GDM1 (cell line): ENCODE measurements around the gene LIPT2.

ENCODE experiments used
- DNase-seq: peaks from one replicate; lab custom pipeline; 2025; lab: John Stamatoyannopoulos, UW

The LIPT2 gene

DNA sequence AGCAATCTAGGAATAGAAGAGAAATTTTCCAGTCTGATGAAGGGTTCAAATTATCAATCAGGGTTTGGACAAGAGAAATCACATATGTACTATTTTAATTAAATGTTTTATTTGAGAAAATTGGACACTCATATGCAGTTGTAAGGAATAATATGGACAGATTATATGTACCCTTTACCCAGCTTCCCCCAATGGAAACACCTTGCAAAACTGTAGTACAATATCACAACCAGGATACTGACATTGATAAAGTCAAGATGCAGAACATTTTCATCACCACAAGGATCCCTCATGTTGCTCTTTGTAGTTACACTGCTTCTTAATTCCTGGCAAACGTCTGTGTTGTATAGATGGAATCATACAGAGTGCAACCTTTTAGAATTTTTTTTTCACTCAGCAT is 1.4 kb upstream of the LIPT2 start:
- no peak for DNase-seq

DNA sequence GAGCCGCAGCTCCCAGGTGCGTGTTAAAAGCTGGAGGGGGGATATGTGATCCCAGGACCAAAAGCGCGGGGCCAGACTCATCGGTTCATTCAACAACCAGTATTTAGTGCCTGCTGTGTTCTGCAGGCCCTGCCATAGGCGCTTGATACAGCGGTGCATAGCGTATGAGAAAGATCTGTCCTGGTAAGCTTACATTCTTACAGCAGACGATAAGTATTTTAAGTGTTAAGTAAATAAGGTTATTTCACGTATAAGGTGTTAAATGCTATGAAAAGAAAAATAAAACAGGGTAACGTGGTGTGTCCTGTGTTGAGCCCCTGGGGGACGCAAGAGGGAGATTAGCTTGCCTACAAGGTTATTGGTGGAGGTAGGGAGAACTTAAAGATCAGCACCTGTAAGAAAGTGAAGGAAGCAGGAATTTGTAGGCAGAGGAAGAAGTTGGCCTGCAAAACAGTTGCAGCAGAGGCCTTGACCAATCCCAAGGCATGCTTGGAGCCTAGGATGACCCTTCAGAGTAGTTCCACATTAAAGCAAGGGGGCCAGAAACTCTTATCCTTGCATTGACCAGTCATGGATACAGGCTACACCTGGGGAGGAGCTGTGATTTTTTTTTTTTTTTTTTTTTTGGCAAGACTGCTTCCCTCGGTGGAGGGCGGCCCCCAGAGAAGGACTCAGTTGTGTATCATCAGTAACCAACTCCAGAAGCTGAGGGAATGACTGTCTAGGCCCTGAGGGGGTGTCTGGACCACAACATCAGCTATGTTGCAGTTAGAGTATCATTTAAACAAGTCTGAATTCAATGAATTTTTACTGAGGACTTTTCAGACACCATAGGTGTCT is 487 bp upstream of the LIPT2 start:
- no peak for DNase-seq

DNA sequence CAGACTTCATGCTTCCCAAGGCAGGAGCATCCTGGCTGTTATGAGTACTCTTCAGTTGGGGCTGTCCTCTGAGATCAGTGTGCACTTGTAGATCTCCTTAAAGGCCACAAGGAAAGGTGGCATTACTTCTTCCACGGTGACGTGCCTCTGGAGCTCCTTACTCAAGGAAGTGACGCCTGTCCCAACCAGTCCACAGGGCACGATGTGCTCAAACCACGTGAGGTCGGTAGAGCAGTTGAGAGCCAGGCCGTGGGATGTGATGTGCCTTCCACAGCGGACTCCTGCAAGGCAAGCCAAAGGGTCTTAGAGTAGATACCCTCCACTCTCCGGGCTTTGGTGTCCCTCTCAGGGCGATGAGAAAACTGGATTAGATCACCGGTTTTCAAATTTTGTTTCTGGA is 1.4 kb downstream of the LIPT2 start:
- DNase-seq = no peak

DNA sequence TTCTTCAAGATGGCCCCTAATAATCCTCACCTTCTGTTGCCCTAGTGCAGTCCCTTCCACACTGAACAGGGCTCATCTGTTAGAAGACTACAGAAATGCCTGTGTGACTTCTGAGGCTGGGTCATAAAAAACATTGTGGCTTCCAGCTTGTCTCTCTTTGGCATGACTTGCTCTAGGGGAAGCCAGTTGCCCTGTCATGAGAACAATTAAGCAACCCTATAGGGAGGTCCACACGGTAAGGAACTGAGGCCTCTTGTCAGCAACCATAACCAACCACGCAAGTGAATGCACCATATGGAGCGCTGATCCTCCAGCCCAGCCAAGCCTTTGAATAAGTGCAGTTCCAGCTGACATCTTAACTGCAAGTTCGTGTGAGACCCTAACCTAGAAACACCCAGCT is 2.6 kb downstream of the LIPT2 start:
- no peak for DNase-seq

DNA sequence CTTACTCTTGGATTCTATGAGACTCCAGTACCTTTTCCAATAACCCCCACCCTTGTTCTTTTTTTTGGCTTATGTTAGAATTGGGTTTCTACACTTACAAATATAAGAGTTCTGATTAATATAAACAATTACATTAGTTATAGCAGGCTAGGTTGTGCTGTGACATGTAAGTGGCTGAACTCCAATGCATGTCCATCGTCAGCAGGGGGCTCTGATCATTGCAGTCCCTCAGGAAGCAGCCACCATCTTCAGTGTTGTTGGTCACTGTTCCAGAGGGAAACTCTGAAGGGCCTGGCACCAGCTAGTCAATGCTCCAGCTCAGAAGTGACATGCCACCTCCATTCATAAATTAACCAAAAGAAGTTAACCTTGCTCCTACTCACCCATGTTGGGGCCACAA is 5.6 kb downstream of the LIPT2 start:
- DNase-seq = no peak

DNA sequence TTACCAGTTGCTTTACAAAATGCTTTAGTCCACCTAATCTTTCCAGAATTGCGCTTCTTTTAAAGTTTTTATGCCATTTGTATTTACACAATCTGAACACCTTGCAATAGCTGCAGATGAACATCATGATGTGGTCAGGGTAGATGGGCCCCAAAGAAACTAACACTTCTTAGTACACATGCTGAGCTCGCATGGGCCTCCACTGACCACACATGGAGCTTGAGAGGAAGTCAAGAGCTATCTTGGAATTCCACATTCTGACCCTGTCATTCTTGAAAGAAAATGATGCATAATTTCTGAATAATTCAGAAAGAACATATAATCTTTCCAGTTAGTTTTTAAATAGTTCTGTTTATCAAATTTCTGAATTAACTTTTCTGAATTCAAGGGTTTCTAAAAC is 7.7 kb downstream of the LIPT2 start:
- no peak for DNase-seq

DNA sequence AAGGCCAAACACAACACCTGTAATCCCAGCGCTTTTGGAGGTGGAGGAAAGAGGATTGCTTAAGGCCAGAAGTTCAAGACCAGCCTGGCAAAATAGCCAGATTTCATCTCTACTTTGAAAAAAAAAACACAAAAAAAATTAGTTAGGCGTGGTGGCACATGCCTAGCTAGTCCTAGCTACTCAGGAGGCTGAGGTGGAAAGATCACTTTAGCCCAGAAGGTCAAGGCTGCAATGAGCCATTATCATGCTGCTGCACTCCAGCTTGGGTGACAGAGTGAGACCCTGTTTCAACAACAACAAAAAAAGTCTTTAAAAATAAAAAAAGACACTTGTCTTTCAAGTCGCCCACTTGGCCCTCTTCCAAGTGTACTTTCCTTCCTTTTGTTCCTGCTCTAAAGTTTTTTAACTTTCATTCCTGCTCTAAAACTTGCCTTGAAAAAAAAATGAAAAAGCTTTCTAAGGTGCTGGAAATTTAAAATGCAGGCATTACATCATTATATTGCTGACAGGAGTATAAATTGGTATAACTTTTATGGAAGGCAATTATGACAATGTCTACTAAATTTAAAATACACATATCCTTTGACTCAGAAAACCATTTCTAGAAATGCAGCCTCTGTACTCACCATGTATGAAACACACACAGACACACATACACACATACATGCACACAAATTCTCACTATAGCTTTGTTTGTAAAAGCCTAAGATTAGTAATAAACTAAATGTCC is 12.7 kb downstream of the LIPT2 start:
- DNase-seq = no peak

DNA sequence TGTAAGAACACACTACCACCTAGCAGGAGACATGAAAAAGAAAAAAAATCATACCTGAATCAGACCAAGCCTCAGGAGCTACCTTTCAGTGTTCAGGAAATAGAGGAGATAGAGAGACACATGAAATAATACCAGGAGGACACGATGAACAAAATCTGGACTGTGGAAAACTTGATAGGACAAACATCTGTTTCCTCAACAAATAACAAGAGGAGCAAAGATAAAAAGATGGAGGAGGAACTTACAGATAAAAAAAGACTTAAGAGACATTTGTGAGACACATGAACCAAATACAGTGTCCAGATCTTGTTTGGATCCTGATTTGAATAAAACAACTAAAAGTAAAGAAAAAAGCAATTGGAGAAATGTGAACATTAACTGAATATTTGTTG is 13.8 kb downstream of the LIPT2 start:
- no peak for DNase-seq

DNA sequence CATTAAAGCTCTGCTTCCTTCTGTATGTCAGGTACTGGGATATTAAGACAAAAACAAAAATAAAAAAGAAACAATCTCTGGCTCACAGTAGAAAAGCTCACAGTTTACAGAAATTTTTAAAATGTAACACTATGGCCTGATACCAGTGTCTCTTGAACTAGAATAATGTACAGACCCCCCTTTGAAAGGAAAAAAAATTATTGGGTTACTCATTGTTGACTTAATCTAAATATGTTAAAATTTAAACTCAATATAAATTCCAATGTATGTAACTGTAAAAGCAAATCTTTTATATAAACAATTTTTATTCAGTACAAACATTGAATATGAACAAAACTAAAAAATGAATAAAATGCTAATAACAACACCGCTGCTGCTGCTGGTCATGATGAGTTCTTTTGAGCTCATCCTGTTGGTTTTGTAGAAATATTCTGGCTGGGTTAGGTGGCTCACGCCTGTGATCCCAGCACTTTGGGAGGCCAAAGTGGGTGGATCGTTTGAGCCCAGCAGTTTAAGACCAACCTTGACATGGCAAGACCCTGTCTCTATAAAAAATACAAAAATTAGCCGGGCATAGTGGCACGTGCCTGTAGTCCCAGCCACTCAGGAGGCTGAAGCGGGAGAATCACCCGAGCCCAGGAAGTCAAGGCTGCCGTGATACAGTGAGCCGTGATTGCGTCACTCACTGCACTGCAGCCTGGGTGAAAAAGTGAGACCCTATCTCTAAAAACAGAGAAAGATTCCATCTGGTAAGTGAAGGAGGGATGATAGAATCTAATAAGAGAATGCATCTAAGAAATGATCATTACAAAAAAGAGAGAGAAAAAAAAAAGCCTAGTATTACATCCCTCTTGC is 14.4 kb downstream of the LIPT2 start:
- no peak for DNase-seq

DNA sequence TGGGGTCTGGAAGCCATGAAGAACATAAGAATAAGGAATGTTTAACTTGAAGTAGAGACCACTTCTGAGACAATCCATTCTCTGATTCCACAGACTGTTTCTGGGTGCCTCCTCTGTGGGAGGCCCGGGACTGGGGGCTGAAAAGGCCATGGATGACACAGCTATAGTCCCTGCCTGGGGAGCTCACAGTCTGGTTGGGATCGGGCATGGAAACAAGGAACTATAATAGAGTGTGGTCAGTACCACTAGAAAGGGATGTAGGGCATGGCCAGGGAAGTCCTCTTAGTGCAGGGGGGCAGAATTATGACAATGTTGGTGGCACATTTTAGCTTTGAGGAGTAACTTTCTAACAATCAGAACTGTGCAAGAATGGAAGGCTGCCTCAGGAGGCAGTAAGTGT is 17.0 kb downstream of the LIPT2 start:
- no peak for DNase-seq

DNA sequence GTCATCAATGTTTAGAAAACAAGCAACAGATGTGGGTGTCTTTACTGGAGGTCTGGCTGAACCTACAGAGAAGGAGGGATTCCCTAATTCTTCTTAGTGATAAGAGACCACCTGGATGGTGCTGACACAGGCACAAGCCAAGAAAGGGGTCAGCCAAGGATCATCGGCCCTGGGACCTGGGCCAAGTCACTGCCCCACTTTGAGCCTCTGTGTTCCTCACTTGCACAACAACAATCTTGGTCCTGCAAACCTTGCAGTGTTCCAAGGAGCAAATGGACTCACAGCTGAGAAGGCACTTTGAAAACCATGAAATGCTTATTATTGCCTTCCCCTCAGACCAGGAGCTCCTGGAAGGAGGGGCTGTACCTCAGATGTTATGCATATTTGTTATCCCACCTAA is 19.2 kb downstream of the LIPT2 start:
- DNase-seq = no peak

DNA sequence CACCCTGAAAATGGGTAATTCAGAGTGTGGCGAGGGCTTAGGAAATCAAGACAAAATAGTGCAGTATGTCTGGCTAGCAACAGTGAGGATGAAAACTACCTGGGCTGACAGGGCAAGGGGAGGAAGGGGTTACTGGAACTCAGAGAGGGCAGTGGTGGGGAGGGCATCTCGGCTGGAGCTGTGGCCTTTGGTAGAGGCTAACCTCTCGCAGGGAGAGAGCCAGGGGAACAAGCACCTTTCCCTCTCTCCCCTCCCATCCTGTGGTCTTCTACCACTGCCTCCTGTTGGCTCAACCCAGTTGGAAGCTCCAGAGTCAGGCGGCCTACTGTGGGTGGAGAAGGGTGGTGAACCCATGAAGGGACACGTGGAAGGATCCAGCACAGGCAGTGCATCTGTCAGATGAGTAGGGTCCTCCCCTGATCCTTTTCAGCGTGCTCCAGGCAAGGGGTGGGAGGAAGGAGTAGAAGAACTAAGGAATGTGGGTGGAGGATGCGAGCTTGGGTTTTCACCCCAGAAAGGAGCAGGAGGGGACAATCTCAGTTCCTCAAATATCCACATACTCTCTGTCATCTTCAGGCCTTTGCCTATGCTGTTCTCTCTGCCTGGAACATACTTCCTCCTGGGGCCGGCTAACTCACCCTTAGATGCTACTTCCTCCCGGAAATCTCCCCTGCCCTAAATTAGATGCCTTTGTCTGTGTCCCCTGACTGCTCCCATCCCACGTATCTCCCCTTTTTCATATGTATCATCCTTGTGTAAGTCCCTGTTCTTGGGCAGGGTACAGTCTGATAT is 19.9 kb downstream of the LIPT2 start:
- no peak for DNase-seq

DNA sequence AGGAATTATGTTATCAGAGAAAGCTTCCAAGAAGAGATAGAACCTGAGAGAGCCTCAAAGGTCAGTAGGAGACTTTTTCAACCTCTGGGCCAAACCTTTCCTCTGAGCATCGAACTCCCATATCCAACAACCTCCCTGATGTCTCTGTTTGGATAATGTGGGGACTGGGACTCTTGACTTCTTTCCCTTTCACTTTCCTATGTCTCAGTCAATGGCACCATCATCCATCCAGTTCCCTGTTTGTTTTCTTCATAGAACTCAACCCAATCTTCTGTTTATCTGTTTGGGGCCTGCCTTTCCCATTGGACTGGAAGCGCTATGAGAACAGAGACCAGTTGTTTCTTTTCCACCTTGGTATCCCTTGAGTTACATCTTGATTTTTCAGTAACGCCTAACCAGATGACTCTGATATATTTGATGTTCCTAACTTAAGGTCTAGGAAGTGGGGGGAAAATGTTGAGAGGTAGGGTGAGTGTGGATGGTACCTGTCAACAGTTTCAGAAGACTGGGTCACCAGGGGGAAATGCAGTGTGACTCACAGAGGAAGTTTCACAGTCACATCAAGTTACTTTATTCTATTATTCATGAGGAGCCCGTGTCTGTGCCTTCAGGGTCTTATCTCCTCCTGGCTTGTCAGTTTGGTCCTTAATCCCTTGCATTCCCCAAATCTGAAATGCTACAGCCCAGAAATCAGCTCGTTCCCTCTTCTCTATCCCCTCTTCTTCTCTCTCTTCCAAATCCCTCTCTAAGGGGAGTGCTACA is 21.7 kb downstream of the LIPT2 start:
- no peak for DNase-seq

DNA sequence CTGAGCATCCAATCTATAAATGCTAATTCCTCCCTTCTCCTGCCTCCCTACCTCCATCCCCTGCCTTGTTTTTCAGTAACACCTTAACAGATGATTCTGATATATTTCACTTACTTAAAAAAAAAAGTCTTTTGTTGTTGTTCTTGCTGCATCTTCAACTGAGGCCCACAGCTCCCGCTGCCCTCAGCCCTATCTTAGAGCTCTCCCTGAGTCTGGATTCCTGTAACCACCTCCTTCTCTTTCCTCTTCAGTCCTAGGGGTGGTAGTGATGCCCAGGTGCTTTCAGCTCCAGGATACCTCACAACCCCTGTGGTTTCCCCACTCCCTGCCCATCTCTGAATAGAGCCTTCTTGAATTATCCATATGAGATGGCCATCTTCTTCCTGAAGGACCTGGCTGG is 22.5 kb downstream of the LIPT2 start:
- DNase-seq = no peak

DNA sequence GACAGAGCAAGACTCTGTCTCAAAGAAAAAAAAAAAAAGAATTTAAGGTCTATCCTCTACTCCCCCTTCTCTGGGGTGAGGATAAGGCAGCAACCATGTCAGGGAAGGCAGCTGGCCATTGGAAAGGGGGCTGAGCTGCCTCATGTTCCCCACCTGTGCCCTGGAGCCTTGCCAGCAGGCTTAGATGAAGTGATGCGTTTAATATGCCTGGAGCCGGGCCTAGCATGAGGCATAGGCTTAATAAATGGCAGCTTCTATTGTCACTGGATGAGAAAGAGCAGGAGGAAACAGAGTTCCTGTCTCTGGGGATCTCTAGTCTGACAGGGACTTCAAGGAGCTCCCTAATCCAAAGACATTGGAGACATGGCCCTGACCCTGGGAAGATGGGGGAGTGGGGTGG is 23.0 kb downstream of the LIPT2 start:
- no peak for DNase-seq

DNA sequence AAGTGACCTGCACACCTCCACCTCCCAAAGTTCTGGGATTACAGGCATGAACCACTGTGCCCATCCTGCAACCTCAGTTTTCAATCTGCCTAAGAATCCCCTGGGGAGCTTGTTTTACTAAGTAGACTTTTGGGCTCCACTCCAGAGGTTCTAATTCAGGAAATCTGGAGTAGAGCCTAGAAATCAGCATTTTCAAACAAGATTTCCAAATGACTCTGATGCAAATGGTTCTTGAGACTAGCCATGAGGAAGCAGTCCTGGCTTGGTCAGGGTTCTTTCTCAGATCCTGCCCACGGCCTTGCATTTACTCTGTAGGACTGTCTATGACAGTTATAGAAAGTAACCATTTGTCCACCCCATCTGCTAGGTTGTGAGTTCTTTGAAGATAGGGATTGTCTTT is 24.6 kb downstream of the LIPT2 start:
- DNase-seq = no peak

DNA sequence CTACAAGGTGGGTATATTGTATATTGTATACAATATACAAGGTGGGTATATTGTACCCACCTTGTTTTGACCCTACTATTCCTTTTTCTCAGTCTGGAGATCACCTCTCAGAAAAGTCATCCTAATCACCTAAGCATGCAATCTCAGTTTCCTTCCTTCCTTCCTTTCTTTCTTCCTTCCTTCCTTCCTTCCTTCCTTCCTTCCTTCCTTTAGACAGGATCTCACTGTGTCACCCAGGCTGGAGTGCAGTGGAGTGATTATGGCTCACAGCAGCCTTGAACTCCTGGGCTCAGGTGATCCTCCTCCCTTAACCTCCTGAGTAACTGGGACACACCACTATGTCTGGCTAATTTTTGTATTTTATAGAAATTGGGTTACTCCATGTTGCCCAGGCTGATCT is 25.0 kb downstream of the LIPT2 start:
- DNase-seq = no peak

DNA sequence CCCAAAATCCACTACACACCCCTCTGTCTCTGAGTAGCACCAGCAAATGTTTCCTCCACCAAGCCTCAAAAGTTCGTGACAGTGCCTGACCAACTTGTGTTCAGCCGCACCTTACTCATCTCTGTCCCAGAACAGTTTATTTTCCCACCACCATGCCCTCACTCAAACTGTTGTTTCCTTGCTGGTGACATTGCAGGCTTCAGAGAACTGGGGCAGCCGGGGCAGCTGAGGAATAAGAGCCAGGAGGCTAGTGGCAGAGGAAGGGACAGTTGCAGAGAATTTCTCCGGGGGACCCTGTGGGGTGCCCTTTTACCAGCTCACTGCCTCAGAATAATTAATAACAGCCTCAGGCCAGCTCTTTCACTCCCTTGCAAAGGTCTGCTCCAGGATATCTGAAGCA is 25.5 kb downstream of the LIPT2 start:
- no peak for DNase-seq

DNA sequence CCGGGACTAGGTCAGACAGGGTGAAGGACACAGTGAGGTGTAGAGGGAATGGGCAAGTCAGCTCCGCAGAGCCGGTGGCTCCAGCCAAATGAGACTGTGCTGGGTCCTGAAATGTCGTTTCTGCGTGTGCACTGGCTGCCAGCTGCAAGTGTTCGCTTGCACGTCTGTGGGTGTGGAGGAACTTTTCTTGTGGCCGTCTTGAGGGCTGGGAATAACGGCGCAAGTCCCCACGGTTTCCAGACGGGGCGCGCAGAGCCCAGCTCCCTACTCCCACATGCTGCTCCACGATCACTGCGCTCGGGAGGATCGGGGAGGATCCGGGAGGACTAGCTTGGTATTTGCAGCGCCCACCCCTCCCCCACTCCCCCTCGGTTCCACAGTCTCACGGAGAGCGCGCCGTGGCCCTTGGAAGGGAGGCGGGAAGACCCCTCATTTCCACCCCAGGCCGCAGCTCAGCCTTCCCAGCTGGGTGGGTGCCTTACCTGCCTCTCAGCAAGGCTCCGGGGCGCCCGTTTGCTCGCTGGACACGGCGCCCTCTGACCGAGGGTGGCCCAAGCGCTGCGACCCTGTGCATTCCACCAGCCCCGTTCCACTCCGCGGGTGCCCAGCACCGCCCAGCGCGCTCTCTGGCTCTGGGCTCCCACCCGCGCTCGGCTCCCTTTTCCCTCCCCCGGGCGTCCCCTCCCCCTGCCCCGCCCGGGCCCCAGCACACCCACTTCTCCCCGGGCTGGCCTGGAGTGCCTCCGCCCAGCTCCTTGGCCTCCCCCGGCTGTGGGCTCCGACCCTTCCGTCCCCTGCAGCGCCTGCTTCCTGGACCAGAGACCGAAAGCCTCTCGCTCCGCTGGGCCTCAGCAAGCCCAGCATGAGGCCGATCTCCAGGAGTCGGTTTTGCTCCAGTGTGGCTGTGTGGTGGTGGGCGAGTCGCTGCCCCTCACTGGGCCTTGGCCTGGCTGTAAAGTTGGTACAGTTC is 26.3 kb downstream of the LIPT2 start, which contains the start of gene KCNE3:
Gene KCNE3, minus strand, starts transcription at position 634 of the 970 bp plus-strand sequence. CDS start 9,986 bp downstream, outside the sequence.
- no peak for DNase-seq

DNA sequence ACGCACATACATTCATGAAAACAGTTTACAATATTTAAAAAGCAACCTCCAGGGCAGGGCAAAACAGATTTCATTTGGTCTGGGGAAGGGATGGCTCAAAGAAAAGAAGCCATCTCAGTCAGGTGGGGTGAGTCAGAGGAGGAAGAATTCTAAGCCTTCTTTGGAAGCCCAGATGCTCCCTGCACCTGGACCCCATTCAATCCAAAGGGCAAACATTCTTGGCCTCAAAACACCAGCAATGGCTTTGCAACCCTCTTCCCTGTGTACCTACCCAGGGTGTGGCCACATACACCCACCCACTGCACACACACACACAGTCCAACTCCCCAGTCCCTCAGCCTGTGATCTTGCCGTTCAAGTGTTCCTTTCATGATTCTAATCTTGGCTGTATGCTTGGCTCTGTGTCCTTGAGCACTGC is 28.2 kb downstream of the LIPT2 start:
- DNase-seq = no peak
